Measurements from ENCODE around the gene PTPN9. TPM values are rescaled to one million over a fixed set of nuclear protein-coding genes. Genes with fewer than 3 reads are reported as not detected.

The PTPN9 gene
- total RNA-seq, 2 donors from 2014 or later = 19.3 to 22.3 TPM

DNA sequence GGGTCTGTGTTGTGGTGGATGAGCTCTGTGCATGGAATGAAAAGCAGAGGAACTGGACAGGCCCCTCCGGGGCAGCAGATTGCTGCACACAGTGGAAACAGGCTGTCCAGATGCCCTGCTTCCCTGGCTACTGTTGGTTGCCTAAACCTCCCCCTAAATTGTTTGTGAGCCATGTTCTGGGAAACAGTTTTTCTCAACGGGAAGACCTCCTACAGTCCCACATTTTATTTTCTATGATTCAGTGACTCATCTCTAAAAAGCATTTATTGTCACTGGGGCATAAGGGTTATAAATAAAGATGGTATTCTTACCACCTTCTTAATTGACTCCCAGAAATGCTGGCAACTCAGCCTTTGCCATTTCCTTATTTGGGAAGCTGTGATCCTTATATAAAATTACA is 20.3 kb upstream of the PTPN9 start:
- WGBS = 40% methylated on average over 2 of the region's 2 CpGs
- no peak overlapping the region for H3K27ac ChIP-seq
- TF ChIP-seq, protein P1, sequence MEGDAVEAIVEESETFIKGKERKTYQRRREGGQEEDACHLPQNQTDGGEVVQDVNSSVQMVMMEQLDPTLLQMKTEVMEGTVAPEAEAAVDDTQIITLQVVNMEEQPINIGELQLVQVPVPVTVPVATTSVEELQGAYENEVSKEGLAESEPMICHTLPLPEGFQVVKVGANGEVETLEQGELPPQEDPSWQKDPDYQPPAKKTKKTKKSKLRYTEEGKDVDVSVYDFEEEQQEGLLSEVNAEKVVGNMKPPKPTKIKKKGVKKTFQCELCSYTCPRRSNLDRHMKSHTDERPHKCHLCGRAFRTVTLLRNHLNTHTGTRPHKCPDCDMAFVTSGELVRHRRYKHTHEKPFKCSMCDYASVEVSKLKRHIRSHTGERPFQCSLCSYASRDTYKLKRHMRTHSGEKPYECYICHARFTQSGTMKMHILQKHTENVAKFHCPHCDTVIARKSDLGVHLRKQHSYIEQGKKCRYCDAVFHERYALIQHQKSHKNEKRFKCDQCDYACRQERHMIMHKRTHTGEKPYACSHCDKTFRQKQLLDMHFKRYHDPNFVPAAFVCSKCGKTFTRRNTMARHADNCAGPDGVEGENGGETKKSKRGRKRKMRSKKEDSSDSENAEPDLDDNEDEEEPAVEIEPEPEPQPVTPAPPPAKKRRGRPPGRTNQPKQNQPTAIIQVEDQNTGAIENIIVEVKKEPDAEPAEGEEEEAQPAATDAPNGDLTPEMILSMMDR (IDR thresholded peaks at IDR 0.05) = no peak
- no peak for TF ChIP-seq POLR2A (IDR thresholded peaks at IDR 0.05)
- no peak for TF ChIP-seq POLR2AphosphoS5 (IDR thresholded peaks at IDR 0.05)
- DNase-seq (ENCODE audit: low spot score) = no peak
- H3K9me3 ChIP-seq = no peaks in the 10 kb centered on the region
- no peak overlapping the region for H3K4me3 ChIP-seq
- intact Hi-C loops (cut with DNase I) = no loop called here
- no peaks in the 10 kb centered on the region for H3K27me3 ChIP-seq (replicated peaks; ENCODE audit: insufficient read depth)
- H3K4me1 ChIP-seq (replicated peaks) = no peaks in the 10 kb centered on the region
- H3K36me3 ChIP-seq = no peaks in the 10 kb centered on the region

DNA sequence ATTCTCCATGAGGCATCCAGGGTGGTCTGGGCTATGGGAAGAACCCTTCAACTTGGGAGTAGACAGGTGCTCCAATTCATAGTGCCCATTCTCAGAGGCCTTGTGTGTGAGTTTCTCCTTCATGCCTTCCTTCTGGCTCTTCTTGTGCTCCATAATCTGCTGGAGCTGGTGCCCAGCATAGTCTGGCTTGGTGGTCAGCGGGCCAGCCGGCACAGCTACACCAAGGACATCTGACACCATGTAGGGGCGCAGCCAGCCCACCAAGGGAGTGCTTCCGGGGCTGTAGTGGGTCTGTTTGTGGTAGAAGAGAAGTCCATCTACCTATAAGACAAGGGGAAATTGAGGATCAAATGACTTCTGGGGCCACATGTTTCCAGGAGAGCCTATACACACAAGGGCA is 19.2 kb upstream of the PTPN9 start:
- H3K27ac ChIP-seq = no peak overlapping the region
- no peaks in the 10 kb centered on the region for H3K36me3 ChIP-seq
- no peaks in the 10 kb centered on the region for H3K9me3 ChIP-seq
- no peak for DNase-seq (ENCODE audit: low spot score)
- 98% methylated on average over 4 of the region's 4 CpGs for WGBS
- TF ChIP-seq, protein P1 (IDR thresholded peaks at IDR 0.05) = no peak
- no peak for TF ChIP-seq POLR2A (IDR thresholded peaks at IDR 0.05)
- no peak for TF ChIP-seq POLR2AphosphoS5 (IDR thresholded peaks at IDR 0.05)
- no peaks in the 10 kb centered on the region for H3K4me1 ChIP-seq (replicated peaks)
- intact Hi-C loops (cut with DNase I) = no loop called here
- H3K27me3 ChIP-seq (replicated peaks; ENCODE audit: insufficient read depth) = no peaks in the 10 kb centered on the region
- no peak overlapping the region for H3K4me3 ChIP-seq

DNA sequence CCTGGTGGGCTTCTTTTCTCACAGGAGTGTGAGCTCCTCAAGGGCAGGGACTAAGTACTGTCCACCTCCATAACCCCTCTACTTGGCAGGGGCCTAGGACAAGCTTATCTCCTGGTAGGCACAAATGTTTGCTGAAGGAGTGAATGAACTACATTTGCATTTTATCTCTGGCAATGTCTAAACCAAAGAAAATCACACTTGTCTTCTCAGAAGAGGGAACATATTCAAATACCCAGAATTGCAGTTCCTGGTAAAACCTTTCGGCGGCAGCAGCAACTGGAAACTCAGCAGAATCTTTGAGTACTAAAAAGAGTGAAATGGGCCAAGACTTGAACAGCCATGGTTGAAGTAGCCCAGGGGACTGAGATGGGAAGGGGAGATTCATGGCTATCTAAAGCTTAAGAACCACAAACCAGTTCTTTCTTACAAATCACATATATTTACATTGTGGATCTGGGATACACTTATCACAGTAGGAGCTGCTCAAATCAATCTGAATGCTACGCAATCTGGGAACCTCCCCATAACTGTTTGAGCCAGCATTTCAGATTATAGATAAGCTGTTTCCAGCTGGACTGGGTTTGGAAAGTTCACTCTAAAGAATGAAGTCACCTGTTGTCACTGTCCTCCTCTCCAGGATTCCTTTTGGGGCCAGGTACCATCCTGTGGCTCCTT is 18.7 kb upstream of the PTPN9 start:
- no peak for TF ChIP-seq POLR2A (IDR thresholded peaks at IDR 0.05)
- peak; percentile 34 for TF ChIP-seq POLR2AphosphoS5 (IDR thresholded peaks at IDR 0.05)
- TF ChIP-seq, protein P1 (IDR thresholded peaks at IDR 0.05) = peak in 1 of 4 experiments; percentile 37
- no peak overlapping the region for H3K27ac ChIP-seq
- no peak for DNase-seq (ENCODE audit: low spot score)

DNA sequence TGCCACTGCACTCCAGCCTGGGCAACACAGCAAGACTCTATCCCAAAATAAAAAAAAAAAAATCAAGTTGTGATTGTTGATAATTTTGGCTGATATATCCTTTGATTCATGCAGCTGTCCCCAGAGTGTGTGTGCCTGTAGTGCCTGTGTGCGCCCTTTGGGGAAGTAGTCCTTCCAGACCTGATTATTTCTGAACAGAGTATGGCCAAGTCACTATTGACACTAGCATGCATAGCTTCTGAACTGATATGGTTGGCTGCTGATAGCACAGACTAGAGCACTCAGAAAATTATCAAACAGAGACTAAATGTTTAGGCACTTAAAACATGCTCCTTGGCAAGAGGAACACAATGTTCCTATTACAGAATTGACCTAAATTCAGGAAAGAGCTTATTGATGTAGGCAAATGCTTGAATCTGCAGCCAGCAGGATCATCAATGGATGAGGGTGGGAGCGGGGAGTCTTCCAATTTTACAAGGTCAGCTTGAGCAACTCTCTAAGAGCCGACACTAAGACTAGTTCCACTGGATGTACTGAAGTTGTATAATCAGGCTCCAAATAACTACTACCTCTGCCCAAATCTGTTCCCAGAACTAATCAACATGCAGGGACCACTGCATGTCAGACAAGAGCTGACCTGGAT is 17.7 kb upstream of the PTPN9 start:
- no peak overlapping the region for H3K27ac ChIP-seq

More for the DNA sequence above, 18.7 kb upstream of the PTPN9 start:
- H3K4me3 ChIP-seq = no peak overlapping the region
- H3K9me3 ChIP-seq = no peaks in the 10 kb centered on the region
- no peaks in the 10 kb centered on the region for H3K27me3 ChIP-seq (replicated peaks; ENCODE audit: insufficient read depth)
- intact Hi-C loops (cut with DNase I) = no loop called here
- 67% methylated on average over 3 of the region's 3 CpGs for WGBS
- no peaks in the 10 kb centered on the region for H3K36me3 ChIP-seq
- H3K4me1 ChIP-seq (replicated peaks) = no peaks in the 10 kb centered on the region

More for the DNA sequence above, 17.7 kb upstream of the PTPN9 start:
- H3K36me3 ChIP-seq = no peaks in the 10 kb centered on the region
- intact Hi-C loops (cut with DNase I) = no loop called here
- DNase-seq (ENCODE audit: low spot score) = no peak
- H3K27me3 ChIP-seq (replicated peaks; ENCODE audit: insufficient read depth) = no peaks in the 10 kb centered on the region
- H3K4me1 ChIP-seq (replicated peaks) = no peaks in the 10 kb centered on the region
- TF ChIP-seq, protein P1 (IDR thresholded peaks at IDR 0.05) = no peak
- no peak for TF ChIP-seq POLR2AphosphoS5 (IDR thresholded peaks at IDR 0.05)
- no peak for TF ChIP-seq POLR2A (IDR thresholded peaks at IDR 0.05)
- no peak overlapping the region for H3K4me3 ChIP-seq
- WGBS = 82% methylated on average over 3 of the region's 3 CpGs
- H3K9me3 ChIP-seq = no peaks in the 10 kb centered on the region

All from prostate gland (tissue), 2 donors.